H9 (cell line): ENCODE results near the gene RPE65. TPM values are rescaled to one million over a fixed set of nuclear protein-coding genes. Genes with fewer than 3 reads are reported as not detected.
"Not testable (repeated sequence)": the region's sequence is repeated elsewhere in the genome, so short reads cannot be mapped to it uniquely, and the experiment has no call there.

Experiments used
- DNase-seq: peaks from one replicate; pipeline ENCODE4 v3.0.0-alpha.2; 2017
- H2AFZ ChIP-seq: one replicate; pipeline ENCODE4 v1.6.1; 2013; ENCODE audit warnings: mild to moderate bottlenecking, low read length, control low read depth, moderate library complexity
- H2AK5ac ChIP-seq: 2 replicates; pipeline ENCODE4 v1.6.1; 2013; ENCODE audit warnings: low read length, control low read depth, mixed read lengths; ENCODE audit not compliant: insufficient read length
- H2BK120ac ChIP-seq: one replicate; pipeline ENCODE4 v1.6.1; 2013; ENCODE audit warnings: low read depth, mild to moderate bottlenecking, low read length, control low read depth, inconsistent platforms; ENCODE audit not compliant: poor library complexity, severe bottlenecking
- H2BK12ac ChIP-seq: 2 replicates; pipeline ENCODE4 v1.6.1; 2013; ENCODE audit warnings: low read length, control low read depth, mixed read lengths, low read depth; ENCODE audit not compliant: insufficient read length
- H2BK15ac ChIP-seq: 2 replicates; pipeline ENCODE4 v1.6.1; 2013; ENCODE audit warnings: low read depth, low read length, control low read depth
- H2BK20ac ChIP-seq: one replicate; pipeline ENCODE4 v1.6.1; 2013; ENCODE audit warnings: low read depth, mild to moderate bottlenecking, low read length, control low read depth, inconsistent platforms; ENCODE audit not compliant: poor library complexity, severe bottlenecking
- H2BK5ac ChIP-seq: 2 replicates; pipeline ENCODE4 v1.6.1; 2013; ENCODE audit warnings: low read length, control low read depth, mixed read lengths; ENCODE audit not compliant: insufficient read length
- H3K14ac ChIP-seq: 2 replicates; pipeline ENCODE4 v1.6.1; 2013; ENCODE audit warnings: low read length, control low read depth; ENCODE audit not compliant: insufficient read depth
- H3K18ac ChIP-seq: 2 replicates; pipeline ENCODE4 v1.6.1; 2013; ENCODE audit warnings: low read depth, mild to moderate bottlenecking, mixed read lengths, low read length, control low read depth; ENCODE audit not compliant: insufficient read length
- H3K23ac ChIP-seq: 2 replicates; pipeline ENCODE4 v1.6.1; 2013; ENCODE audit warnings: low read length, control low read depth, mixed read lengths, low read depth; ENCODE audit not compliant: insufficient read length
- H3K23me2 ChIP-seq: 2 replicates; pipeline ENCODE4 v1.6.1; 2013; ENCODE audit warnings: low read depth, mild to moderate bottlenecking, mixed read lengths, low read length, control low read depth; ENCODE audit not compliant: insufficient read length, poor library complexity, severe bottlenecking
- H3K27ac ChIP-seq: 2 replicates; pipeline ENCODE4 v1.5.1; 2013; ENCODE audit warnings: low read length, control low read depth, mixed read lengths, low read depth; ENCODE audit not compliant: insufficient read length
- H3K27me3 ChIP-seq: 2 replicates; pipeline ENCODE4 v1.6.1; 2013; ENCODE audit warnings: low read length, control low read depth, inconsistent platforms; ENCODE audit not compliant: insufficient read depth
- H3K4ac ChIP-seq: 2 replicates; pipeline ENCODE4 v1.6.1; 2013; ENCODE audit warnings: low read depth, mild to moderate bottlenecking, control low read depth, inconsistent platforms, low read length, moderate library complexity
- H3K4me1 ChIP-seq: 2 replicates; pipeline ENCODE4 v1.6.1; 2013; ENCODE audit warnings: low read length, control low read depth, inconsistent platforms; ENCODE audit not compliant: insufficient read depth
- H3K4me2 ChIP-seq: 2 replicates; pipeline ENCODE4 v1.6.1; 2013; ENCODE audit warnings: low read length, control low read depth, mixed read lengths; ENCODE audit not compliant: insufficient read length, insufficient read depth
- H3K56ac ChIP-seq: 2 replicates; pipeline ENCODE4 v1.6.1; 2013; ENCODE audit warnings: low read depth, mild to moderate bottlenecking, mixed read lengths, low read length, control low read depth; ENCODE audit not compliant: insufficient read length
- H3K79me1 ChIP-seq: 2 replicates; pipeline ENCODE4 v1.6.1; 2013; ENCODE audit warnings: low read depth, mild to moderate bottlenecking, moderate library complexity, low read length, control low read depth, inconsistent platforms; ENCODE audit not compliant: insufficient read depth, poor library complexity, severe bottlenecking
- H3K79me2 ChIP-seq: 2 replicates; pipeline ENCODE4 v1.6.1; 2013; ENCODE audit warnings: low read length, control low read depth, inconsistent platforms; ENCODE audit not compliant: insufficient read depth
- H3K9ac ChIP-seq: 2 replicates; pipeline ENCODE4 v1.6.1; 2013; ENCODE audit warnings: low read length, control low read depth, mixed read lengths; ENCODE audit not compliant: insufficient read length; ENCODE audit errors: extremely low read depth
- H3K9me3 ChIP-seq: one replicate; pipeline ENCODE4 v1.6.1; 2013; ENCODE audit warnings: low read depth, low read length, inconsistent platforms; ENCODE audit not compliant: control insufficient read depth
- H3T11ph ChIP-seq: one replicate; pipeline ENCODE4 v1.6.1; 2013; ENCODE audit warnings: mild to moderate bottlenecking, low read length, control low read depth, inconsistent platforms
- H4K20me1 ChIP-seq: one replicate; pipeline ENCODE4 v1.6.1; 2013; ENCODE audit not compliant: control insufficient read depth, insufficient read length, insufficient read depth
- H4K5ac ChIP-seq: 2 replicates; pipeline ENCODE4 v1.6.1; 2013; ENCODE audit warnings: low read depth, mild to moderate bottlenecking, mixed read lengths, low read length, control low read depth; ENCODE audit not compliant: insufficient read length
- H4K8ac ChIP-seq: replicated peaks from 2 replicates; pipeline ENCODE4 v1.6.1; 2013; ENCODE audit warnings: low read length, control low read depth, mixed read lengths, low read depth; ENCODE audit not compliant: insufficient read length
- H4K91ac ChIP-seq: 2 replicates; pipeline ENCODE4 v1.6.1; 2013; ENCODE audit warnings: low read depth, mild to moderate bottlenecking, moderate library complexity, mixed read lengths, low read length, control low read depth; ENCODE audit not compliant: insufficient read length
- H3K27ac Mint-ChIP-seq, 3 experiments: 2 replicates in 2 of 3; 3 replicates in 1 of 3; pipeline ENCODE4 v1.8.0; 2020 to 2021; ENCODE audit warnings: mixed read lengths in 3 of 3, mild to moderate bottlenecking in 1 of 3, moderate library complexity in 1 of 3
- H3K27me3 Mint-ChIP-seq: 2 replicates; pipeline ENCODE4 v1.8.0; 2021; ENCODE audit warnings: low read depth, mild to moderate bottlenecking, moderate library complexity, mixed read lengths
- H3K36me3 Mint-ChIP-seq, 3 experiments: 2 replicates in 2 of 3; 3 replicates in 1 of 3; pipeline ENCODE4 v1.8.0; 2020 to 2021; ENCODE audit warnings: low read depth in 3 of 3, mixed read lengths in 3 of 3; ENCODE audit not compliant: insufficient read depth in 1 of 3
- H3K4me1 Mint-ChIP-seq, 2 experiments: 2 replicates each; pipeline ENCODE4 v1.8.0; 2020; ENCODE audit warnings: mixed read lengths in 2 of 2
- H3K4me3 Mint-ChIP-seq, 2 experiments: 2 replicates in 1 of 2; 3 replicates in 1 of 2; pipeline ENCODE4 v1.8.0; 2020 to 2021; ENCODE audit warnings: mild to moderate bottlenecking in 2 of 2, mixed read lengths in 2 of 2, moderate library complexity in 1 of 2
- H3K9me3 Mint-ChIP-seq, 2 experiments: 2 replicates in 1 of 2; 3 replicates in 1 of 2; pipeline ENCODE4 v1.8.0; 2020; ENCODE audit warnings: mild to moderate bottlenecking in 2 of 2, mixed read lengths in 2 of 2, moderate library complexity in 1 of 2
- WGBS: extraction: QIAGEN DNeasy Blood & Tissue Kit; methylation state at CpG from one replicate; pipeline ENCODE4 v1.1.7; 2013; ENCODE audit warnings: missing lambda C conversion rate, low lambda C conversion rate, mixed read lengths; ENCODE audit not compliant: insufficient read length; ENCODE audit errors: extremely low coverage; 5-methylcytosine and 5-hydroxymethylcytosine counted together
- total RNA-seq: library from RNA; stranded (reverse); gene quantifications from 2 replicates; pipeline ENCODE4 v1.2.1, GENCODE V29; 2021
- TF ChIP-seq, protein P1 (sequence below): fragments of 200-600 bp; sonication (generic); conservative IDR thresholded peaks from 3 replicates; pipeline ENCODE4 v1.8.0; 2021; ENCODE audit warnings: antibody characterized with exemption, mild to moderate bottlenecking

RPE65 gene
- total RNA-seq, 1 experiment from 2014 or later: not detected

DNA sequence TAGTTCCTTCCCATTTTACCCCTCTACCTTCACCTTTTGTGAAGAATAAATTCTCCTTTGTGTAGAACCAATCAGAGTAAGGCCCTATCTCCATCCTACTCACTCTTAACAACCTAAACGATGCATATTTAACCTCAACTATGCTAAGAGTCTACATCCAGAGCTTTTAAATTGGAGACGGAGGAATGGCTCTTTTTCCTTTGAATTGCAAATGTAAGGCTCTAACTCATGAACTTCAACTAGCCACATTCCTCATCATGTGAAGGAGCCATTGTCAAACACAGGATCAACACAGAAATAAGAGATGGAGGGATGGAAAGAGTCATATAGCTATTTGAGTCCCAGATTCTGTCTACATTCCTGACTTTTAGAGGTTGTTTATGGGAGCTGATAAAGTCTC is 28.9 kb upstream of the RPE65 start:
- H2BK5ac ChIP-seq: no peak overlapping the region
- no peak overlapping the region for H3K9ac ChIP-seq
- no peak overlapping the region for H3K4ac ChIP-seq
- H3K27me3 ChIP-seq: no peaks in the 10 kb centered on the region
- no peak overlapping the region for H2BK120ac ChIP-seq
- no peak overlapping the region for H3K27ac Mint-ChIP-seq
- H3K4me2 ChIP-seq: no peak overlapping the region
- H3K14ac ChIP-seq: no peak overlapping the region
- H2AK5ac ChIP-seq: no peak overlapping the region
- no peak overlapping the region for H3K56ac ChIP-seq
- H3K27me3 Mint-ChIP-seq: no peaks in the 10 kb centered on the region
- no peaks in the 10 kb centered on the region for H3K23me2 ChIP-seq
- no peak overlapping the region for H3K27ac ChIP-seq
- no peaks in the 10 kb centered on the region for H3K79me2 ChIP-seq
- peaks cover 10 to 13% of the 10 kb centered on the region in 2 experiments for H3K4me1 Mint-ChIP-seq
- H2BK12ac ChIP-seq: no peak overlapping the region
- H4K5ac ChIP-seq: no peak overlapping the region
- WGBS: no CpG with 5 or more reads among the region's 2 CpGs
- no peaks in the 10 kb centered on the region for H3K79me1 ChIP-seq
- no peak overlapping the region for H2BK15ac ChIP-seq
- no peaks in the 10 kb centered on the region for H4K20me1 ChIP-seq
- no peak overlapping the region for H2AFZ ChIP-seq
- no peak overlapping the region for H3K23ac ChIP-seq
- no peak overlapping the region for H3T11ph ChIP-seq
- TF ChIP-seq, protein P1, sequence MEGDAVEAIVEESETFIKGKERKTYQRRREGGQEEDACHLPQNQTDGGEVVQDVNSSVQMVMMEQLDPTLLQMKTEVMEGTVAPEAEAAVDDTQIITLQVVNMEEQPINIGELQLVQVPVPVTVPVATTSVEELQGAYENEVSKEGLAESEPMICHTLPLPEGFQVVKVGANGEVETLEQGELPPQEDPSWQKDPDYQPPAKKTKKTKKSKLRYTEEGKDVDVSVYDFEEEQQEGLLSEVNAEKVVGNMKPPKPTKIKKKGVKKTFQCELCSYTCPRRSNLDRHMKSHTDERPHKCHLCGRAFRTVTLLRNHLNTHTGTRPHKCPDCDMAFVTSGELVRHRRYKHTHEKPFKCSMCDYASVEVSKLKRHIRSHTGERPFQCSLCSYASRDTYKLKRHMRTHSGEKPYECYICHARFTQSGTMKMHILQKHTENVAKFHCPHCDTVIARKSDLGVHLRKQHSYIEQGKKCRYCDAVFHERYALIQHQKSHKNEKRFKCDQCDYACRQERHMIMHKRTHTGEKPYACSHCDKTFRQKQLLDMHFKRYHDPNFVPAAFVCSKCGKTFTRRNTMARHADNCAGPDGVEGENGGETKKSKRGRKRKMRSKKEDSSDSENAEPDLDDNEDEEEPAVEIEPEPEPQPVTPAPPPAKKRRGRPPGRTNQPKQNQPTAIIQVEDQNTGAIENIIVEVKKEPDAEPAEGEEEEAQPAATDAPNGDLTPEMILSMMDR: no peak
- no peaks in the 10 kb centered on the region for H3K9me3 ChIP-seq
- no peaks in the 10 kb centered on the region for H3K9me3 Mint-ChIP-seq
- H4K91ac ChIP-seq: no peak overlapping the region
- no peak overlapping the region for H3K18ac ChIP-seq
- H3K4me1 ChIP-seq: no peaks in the 10 kb centered on the region
- H3K36me3 Mint-ChIP-seq: peaks cover 35 to 62% (median 57%) of the 10 kb centered on the region in 3 experiments; a peak in 6 of 7 replicates
- H4K8ac ChIP-seq: no peak overlapping the region
- DNase-seq: no peak
- no peak overlapping the region for H2BK20ac ChIP-seq
- H3K4me3 Mint-ChIP-seq: no peak overlapping the region

DNA sequence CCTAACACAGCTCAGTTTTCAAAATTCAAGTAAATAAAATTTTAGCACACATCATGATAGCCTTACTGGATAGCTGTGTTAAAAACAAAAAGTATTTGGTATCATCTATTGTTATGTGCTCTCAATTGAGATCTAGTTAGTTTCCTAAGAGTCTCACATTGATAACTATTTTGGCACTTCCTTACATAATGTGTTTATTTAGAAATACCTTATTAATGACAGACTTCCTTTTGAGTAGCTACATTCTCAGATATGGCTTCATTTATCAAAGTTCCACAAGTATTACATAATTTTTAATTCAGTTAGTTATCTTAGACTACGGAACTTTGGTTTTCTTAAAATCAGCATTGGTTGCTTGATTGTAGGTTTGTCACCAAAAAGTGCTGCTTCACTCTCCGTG is 26.9 kb upstream of the RPE65 start:
- H3T11ph ChIP-seq, DNase-seq, H3K18ac ChIP-seq, H4K5ac ChIP-seq, H3K4me1 ChIP-seq, H2AFZ ChIP-seq, H2BK15ac ChIP-seq, H2AK5ac ChIP-seq, H3K27me3 Mint-ChIP-seq, H3K14ac ChIP-seq, H4K20me1 ChIP-seq, H4K91ac ChIP-seq, H3K56ac ChIP-seq, H2BK20ac ChIP-seq, H3K27ac Mint-ChIP-seq, H3K27ac ChIP-seq, H3K4me3 Mint-ChIP-seq, H4K8ac ChIP-seq, H3K23ac ChIP-seq, H3K79me1 ChIP-seq, H3K9me3 ChIP-seq, H3K79me2 ChIP-seq, H3K9ac ChIP-seq, H2BK120ac ChIP-seq, H3K23me2 ChIP-seq, H2BK5ac ChIP-seq, H3K27me3 ChIP-seq, H2BK12ac ChIP-seq, H3K4ac ChIP-seq, H3K4me2 ChIP-seq, H3K9me3 Mint-ChIP-seq: not testable (repeated sequence)
- H3K36me3 Mint-ChIP-seq: peaks cover 22 to 43% (median 43%) of the 10 kb centered on the region in 3 experiments; a peak in 6 of 7 replicates
- peaks cover 10 to 13% of the 10 kb centered on the region in 2 experiments for H3K4me1 Mint-ChIP-seq
- WGBS: no CpG with 5 or more reads among the region's 2 CpGs
